A549 (cell line): ENCODE measurements around the gene ALKBH2.

Experiments
- ESRRA ChIP-seq: fragments of 150-350 bp; IDR thresholded peaks from 2 replicates; pipeline ENCODE4 v1.6.1; 2014; ENCODE audit warnings: mild to moderate bottlenecking, low read length, borderline replicate concordance
- FOSB ChIP-seq: fragments of 250-450 bp; sonication (Bioruptor Pico); IDR thresholded peaks from 2 replicates; pipeline ENCODE4 v1.5.0; 2020; ENCODE audit warnings: mild to moderate bottlenecking, moderate library complexity
- MYC ChIP-seq: IDR thresholded peaks from 2 replicates; pipeline ENCODE4 v1.6.1; 2012; ENCODE audit warnings: mild to moderate bottlenecking, inconsistent platforms, low read length, improper control_type of control experiment, borderline replicate concordance
- TF ChIP-seq, protein P1 (sequence below): fragments of >200 bp; sonication (Bioruptor Twin); formaldehyde crosslinking; IDR thresholded peaks from 3 replicates; pipeline ENCODE4 v1.5.1; 2016

DNA sequence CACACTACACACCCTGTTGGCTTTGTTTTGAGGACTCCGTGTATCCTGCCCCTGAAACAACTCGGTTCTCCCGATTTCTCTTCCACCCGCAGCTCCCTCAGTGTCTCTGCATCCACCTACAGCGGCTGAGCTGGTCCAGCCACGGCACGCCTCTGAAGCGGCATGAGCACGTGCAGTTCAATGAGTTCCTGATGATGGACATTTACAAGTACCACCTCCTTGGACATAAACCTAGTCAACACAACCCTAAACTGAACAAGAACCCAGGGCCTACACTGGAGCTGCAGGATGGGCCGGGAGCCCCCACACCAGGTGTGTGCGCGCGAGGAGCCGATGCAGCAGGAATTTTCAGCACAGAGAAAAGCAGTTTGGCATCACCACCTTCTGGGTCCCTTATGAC lies 10.5 kb downstream of the ALKBH2 start:
- no peak for TF ChIP-seq MYC
- TF ChIP-seq, protein P1, sequence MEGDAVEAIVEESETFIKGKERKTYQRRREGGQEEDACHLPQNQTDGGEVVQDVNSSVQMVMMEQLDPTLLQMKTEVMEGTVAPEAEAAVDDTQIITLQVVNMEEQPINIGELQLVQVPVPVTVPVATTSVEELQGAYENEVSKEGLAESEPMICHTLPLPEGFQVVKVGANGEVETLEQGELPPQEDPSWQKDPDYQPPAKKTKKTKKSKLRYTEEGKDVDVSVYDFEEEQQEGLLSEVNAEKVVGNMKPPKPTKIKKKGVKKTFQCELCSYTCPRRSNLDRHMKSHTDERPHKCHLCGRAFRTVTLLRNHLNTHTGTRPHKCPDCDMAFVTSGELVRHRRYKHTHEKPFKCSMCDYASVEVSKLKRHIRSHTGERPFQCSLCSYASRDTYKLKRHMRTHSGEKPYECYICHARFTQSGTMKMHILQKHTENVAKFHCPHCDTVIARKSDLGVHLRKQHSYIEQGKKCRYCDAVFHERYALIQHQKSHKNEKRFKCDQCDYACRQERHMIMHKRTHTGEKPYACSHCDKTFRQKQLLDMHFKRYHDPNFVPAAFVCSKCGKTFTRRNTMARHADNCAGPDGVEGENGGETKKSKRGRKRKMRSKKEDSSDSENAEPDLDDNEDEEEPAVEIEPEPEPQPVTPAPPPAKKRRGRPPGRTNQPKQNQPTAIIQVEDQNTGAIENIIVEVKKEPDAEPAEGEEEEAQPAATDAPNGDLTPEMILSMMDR, result no peak
- TF ChIP-seq FOSB (CRISPR knock-in tag), result no peak
- TF ChIP-seq ESRRA, result no peak
